OCI-LY1 (cell line): ENCODE results near the gene POU6F2.

Experiments used
- CTCF ChIP-seq: fragments of 200-600 bp; sonication (generic), shearing (Covaris generic); IDR thresholded peaks from 2 replicates; pipeline ENCODE4 v1.5.1; 2017; ENCODE audit warnings: mild to moderate bottlenecking, antibody characterized with exemption, low read length, moderate library complexity, mixed read lengths
- EZH2 ChIP-seq: fragments of 200-600 bp; sonication (generic), shearing (Covaris generic); IDR thresholded peaks from 2 replicates; pipeline ENCODE4 v1.8.0; 2017; ENCODE audit warnings: borderline replicate concordance, mixed run types, mild to moderate bottlenecking, antibody characterized with exemption, low read length, moderate library complexity, mixed read lengths

- TF ChIP-seq CTCF (no peak), EZH2 (no peak)
These were observed 153.3 kb downstream of the POU6F2 start for GRCh38 chr7:39130857-39131526.
